H1 (cell line): Measurements from ENCODE around the gene FUT6. TPM values are rescaled to one million over a fixed set of nuclear protein-coding genes. Genes with fewer than 3 reads are reported as not detected.

Source experiments
- NRF1 ChIP-seq: IDR thresholded peaks from 2 replicates; pipeline ENCODE4 v1.6.1; 2011; ENCODE audit warnings: mild to moderate bottlenecking, low read depth, low read length, improper control_type of control experiment
- SRF ChIP-seq: IDR thresholded peaks from 2 replicates; pipeline ENCODE4 v1.6.1; 2011; ENCODE audit warnings: mild to moderate bottlenecking, low read depth, low read length, moderate library complexity
- TEAD4 ChIP-seq: IDR thresholded peaks from 2 replicates; pipeline ENCODE4 v1.6.1; 2012; ENCODE audit warnings: low read depth, low read length, inconsistent platforms, mixed read lengths
- polyA plus RNA-seq, 7 experiments: library from polyadenylated mRNA; depleted of rRNA in 3 of 7; stranded (reverse) in 5 of 7; unstranded in 2 of 7; fragments of >200 nt in 5 of 7; fragments of 200-250 nt in 2 of 7; gene quantifications; 1 replicate in 5 of 7; 2 replicates in 1 of 7; 4 replicates in 1 of 7; pipeline versions ENCODE4 v1.2.1 to v1.2.3, GENCODE V29; 2011 to 2013; ENCODE audit warnings: missing spikeins in 2 of 7, mixed read lengths in 2 of 7
- total RNA-seq: library from RNA; stranded (reverse); fragmentation: NEBNext Ultra II Directional; extraction: Animal tissue kit (Norgen Biotek cat#: 25700); gene quantifications from 2 replicates; pipeline ENCODE4 v1.2.1, GENCODE V29; 2021

The FUT6 gene
- total and polyA plus RNA-seq, 2 of the 8 experiments (the other 6 are each of a cell fraction or from before 2014, with no cell fraction given): not detected

DNA sequence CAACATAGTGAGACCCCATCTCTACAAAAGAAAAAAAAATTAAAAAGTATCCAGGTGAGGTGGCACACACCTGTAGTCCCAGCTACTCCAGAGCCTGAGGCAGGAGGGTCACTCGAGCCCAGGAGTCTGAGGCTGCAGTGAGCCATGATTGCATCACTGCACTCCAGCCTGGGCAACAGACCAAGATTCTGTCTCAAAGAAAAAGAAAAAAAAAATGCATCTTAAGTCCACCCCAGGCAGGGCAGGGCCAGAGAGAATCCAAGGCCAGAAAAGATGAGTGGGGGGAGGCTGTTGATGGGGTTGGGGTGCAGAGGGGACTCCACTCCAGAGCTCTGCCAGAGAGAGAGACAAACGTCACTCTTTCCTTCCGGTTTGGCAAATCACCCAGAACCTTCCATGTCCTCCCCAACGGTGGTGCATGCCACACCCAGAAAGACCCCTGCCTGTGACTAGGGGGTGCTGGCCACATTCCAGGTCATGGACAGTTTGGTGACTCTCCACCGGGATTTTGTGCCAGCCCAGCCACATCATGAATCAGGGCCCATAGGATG is 11.3 kb upstream of the FUT6 start (continued):
- no peak for TF ChIP-seq SRF
- no peak for TF ChIP-seq TEAD4
- TF ChIP-seq NRF1: no peak
